RPMI8226 (cell line): ENCODE measurements around the gene SEC23B.
A peak's percentile ranks its signal among the peaks of the same experiment; 100 is the strongest.
"Not testable (repeated sequence)": the region's sequence is repeated elsewhere in the genome, so short reads cannot be mapped to it uniquely, and the experiment has no call there.

ENCODE experiments used
- DNase-seq: peaks from one replicate; pipeline ENCODE4 v3.0.0-alpha.2; 2015

SEC23B gene

GRCh38 chr20:18507218-18508191 lies at the start of gene SEC23B:
Gene SEC23B (plus strand): TSS chr20:18507940. CDS start chr20:18510836, 2,896 bp downstream.
- DNase-seq, result peak; percentile 98

- no peak for DNase-seq
These were observed 42.1 kb upstream of the SEC23B start for GRCh38 chr20:18465536-18466200.

GRCh38 chr20:18466574-18466893 lies 41.2 kb upstream of the SEC23B start:
- DNase-seq, result no peak

GRCh38 chr20:18466894-18467730 lies 40.6 kb upstream of the SEC23B start, which contains the start of the genes DZANK1 and POLR3F:
Gene DZANK1 (minus strand): TSS chr20:18467030. CDS start chr20:18465358, 1,672 bp downstream.
Gene POLR3F (plus strand): TSS chr20:18467390. CDS start chr20:18467507, 117 bp downstream.
- DNase-seq, result peak; percentile 97

GRCh38 chr20:18477218-18477617 lies 30.5 kb upstream of the SEC23B start:
- no peak for DNase-seq

- DNase-seq, result no peak
These were observed 29.9 kb upstream of the SEC23B start for GRCh38 chr20:18477821-18478220.

GRCh38 chr20:18481596-18481995 lies 26.1 kb upstream of the SEC23B start:
- DNase-seq, result no peak

GRCh38 chr20:18488301-18488700 lies 19.4 kb upstream of the SEC23B start:
- no peak for DNase-seq

GRCh38 chr20:18496042-18496441 lies 11.7 kb upstream of the SEC23B start:
- no peak for DNase-seq

- DNase-seq, result peak; percentile 87
These were observed 10.8 kb upstream of the SEC23B start, which contains the start of gene RBBP9 for GRCh38 chr20:18496740-18497592. Gene RBBP9 (minus strand): TSS chr20:18497225. CDS start chr20:18497167, 58 bp downstream.

GRCh38 chr20:18497603-18498002 lies 10.1 kb upstream of the SEC23B start:
- DNase-seq, result no peak

GRCh38 chr20:18501672-18502071 lies 6.1 kb upstream of the SEC23B start:
- DNase-seq, result not testable (repeated sequence)

GRCh38 chr20:18504479-18505060 lies 3.2 kb upstream of the SEC23B start:
- DNase-seq, result no peak

- peak; percentile 14 for DNase-seq
These were observed 996 bp upstream of the SEC23B start for GRCh38 chr20:18506744-18507143.

- DNase-seq, result peak; percentile 50
These were observed 3.8 kb downstream of the SEC23B start for GRCh38 chr20:18511571-18511970.

GRCh38 chr20:18513208-18513607 lies 5.5 kb downstream of the SEC23B start:
- no peak for DNase-seq

- DNase-seq, result no peak
These were observed 6.4 kb downstream of the SEC23B start for GRCh38 chr20:18514127-18514526.

- DNase-seq, result no peak
These were observed 8.2 kb downstream of the SEC23B start for GRCh38 chr20:18515973-18516372.

- not testable (repeated sequence) for DNase-seq
These were observed 14.3 kb downstream of the SEC23B start for GRCh38 chr20:18522066-18522465.

- no peak for DNase-seq
These were observed 15.3 kb downstream of the SEC23B start for GRCh38 chr20:18523066-18523465.

- no peak for DNase-seq
These were observed 16.9 kb downstream of the SEC23B start for GRCh38 chr20:18524646-18525045.
